ENCODE results near the gene RBM10.

Gene RBM10

DNA sequence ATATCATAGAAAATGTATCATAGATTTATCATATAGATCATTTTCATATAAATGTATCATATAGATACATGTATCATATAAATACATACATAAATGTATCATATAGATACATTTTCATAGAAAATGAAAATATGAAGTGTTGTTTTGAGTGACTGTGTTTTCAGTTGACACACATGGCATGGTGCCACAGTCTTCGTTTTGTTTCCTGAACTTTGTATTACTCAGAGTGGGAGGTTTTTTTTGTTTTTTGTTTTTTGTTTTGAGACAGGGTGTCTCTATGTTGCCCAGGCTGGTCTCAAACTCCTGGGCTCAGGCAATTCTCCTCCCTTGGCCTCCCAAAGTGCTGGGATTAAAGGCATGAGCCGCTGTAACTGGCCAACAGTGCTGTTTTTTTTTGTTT, 3.9 kb downstream of the RBM10 start:
- FAIRE-seq = no peak
- TF ChIP-seq POLR2AphosphoS5 (IDR thresholded peaks at IDR 0.05; ENCODE audit: low read depth, low read length) (no peak), TAF1 (IDR thresholded peaks at IDR 0.05; ENCODE audit: low read depth, low read length) (no peak), POLR2A (IDR thresholded peaks at IDR 0.05; ENCODE audit: low read depth, low read length) (no peak), SPI1 (IDR thresholded peaks at IDR 0.05; ENCODE audit: low read depth, low read length) (no peak), PAX5 (IDR thresholded peaks at IDR 0.05; ENCODE audit: insufficient read depth, low read length, severe bottlenecking) (no peak), POU2F2 (IDR thresholded peaks at IDR 0.05; ENCODE audit: low read depth, low read length) (no peak)
- DNase-seq (ENCODE audit: insufficient read length, low spot score) = no peak

DNA sequence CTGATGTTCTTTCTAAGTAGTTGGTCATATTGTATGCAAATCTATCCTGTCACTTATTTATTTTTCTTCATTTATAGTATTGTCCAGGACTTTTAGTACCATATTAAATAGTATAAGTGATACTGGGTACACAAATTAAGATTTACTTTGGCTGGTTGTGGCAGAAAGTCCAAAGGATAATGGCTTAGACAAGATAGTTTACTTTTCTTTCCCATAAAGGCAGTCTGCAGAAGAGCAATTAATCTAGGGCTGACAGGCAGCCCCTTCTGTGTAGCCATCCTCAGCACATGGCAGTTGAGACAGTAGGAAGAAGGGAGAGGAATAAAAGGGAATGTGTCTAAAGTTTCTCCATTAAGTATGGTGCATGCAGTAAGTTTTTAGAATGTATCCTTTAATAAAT, 6.4 kb downstream of the RBM10 start:
- FAIRE-seq (no peak), DNase-seq (ENCODE audit: insufficient read length, low spot score) (no peak)
- TF ChIP-seq SPI1 (IDR thresholded peaks at IDR 0.05; ENCODE audit: low read depth, low read length) (no peak), TAF1 (IDR thresholded peaks at IDR 0.05; ENCODE audit: low read depth, low read length) (no peak), POU2F2 (IDR thresholded peaks at IDR 0.05; ENCODE audit: low read depth, low read length) (no peak), PAX5 (IDR thresholded peaks at IDR 0.05; ENCODE audit: insufficient read depth, low read length, severe bottlenecking) (no peak), POLR2A (IDR thresholded peaks at IDR 0.05; ENCODE audit: low read depth, low read length) (no peak), POLR2AphosphoS5 (IDR thresholded peaks at IDR 0.05; ENCODE audit: low read depth, low read length) (no peak)

DNA sequence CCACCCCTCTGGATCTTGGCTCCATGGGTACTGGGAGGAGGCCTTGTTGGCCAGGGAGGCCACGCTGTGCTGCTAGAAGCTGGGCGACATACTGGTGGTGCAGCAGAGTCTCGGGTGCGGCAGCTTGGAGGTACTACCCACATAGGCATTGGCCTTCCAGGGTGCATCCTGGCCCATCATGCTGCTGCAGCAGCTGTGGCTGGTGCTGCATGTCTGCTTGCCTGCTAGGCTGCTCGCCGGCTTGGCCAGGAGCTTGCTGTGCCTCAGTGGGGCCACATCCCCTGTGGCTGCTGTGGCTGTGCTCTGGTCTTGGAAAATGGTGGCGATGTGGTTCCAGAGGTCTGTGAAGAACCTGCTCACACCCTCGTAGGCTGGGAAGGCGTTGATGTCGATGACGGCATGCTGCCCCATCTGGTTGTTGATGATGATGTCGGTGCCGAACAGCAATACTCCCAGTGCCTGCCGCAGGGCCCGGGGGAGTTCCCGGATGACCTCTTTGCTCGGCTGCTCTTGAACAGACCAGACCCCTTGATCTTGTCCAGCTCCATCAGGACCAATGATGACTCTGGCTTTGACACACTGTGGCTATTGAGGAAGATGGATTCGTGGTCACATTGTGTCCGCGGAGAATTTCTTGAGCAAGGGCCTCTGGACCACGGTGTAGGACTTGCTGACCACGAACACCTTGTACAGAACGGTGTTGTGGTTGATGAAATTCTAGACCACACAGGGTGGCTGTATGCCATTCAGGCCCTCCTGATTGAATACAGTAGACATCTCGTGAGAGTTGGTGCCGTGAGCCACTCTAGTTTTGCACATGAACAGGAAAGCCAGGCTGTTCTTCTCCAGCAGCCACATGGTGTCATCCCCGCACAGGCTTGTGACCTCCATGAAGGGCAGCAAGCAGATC, 11.8 kb downstream of the RBM10 start:
- DNase-seq (ENCODE audit: insufficient read length, low spot score) = no peak
- TF ChIP-seq TAF1 (IDR thresholded peaks at IDR 0.05; ENCODE audit: low read depth, low read length) (no peak), PAX5 (IDR thresholded peaks at IDR 0.05; ENCODE audit: insufficient read depth, low read length, severe bottlenecking) (no peak), POLR2AphosphoS5 (IDR thresholded peaks at IDR 0.05; ENCODE audit: low read depth, low read length) (no peak)
- FAIRE-seq = no peak

- no peak for TF ChIP-seq POLR2AphosphoS5 (IDR thresholded peaks at IDR 0.05; ENCODE audit: low read depth, low read length)
- TF ChIP-seq POU2F2 (IDR thresholded peaks at IDR 0.05; ENCODE audit: low read depth, low read length) = no peak
- TF ChIP-seq TAF1 (IDR thresholded peaks at IDR 0.05; ENCODE audit: low read depth, low read length) = no peak
- no peak for TF ChIP-seq PAX5 (IDR thresholded peaks at IDR 0.05; ENCODE audit: insufficient read depth, low read length, severe bottlenecking)
- no peak; the same call in 1 of the 2 replicates for TF ChIP-seq POLR2A (IDR thresholded peaks at IDR 0.05; ENCODE audit: low read depth, low read length)
- TF ChIP-seq SPI1 (IDR thresholded peaks at IDR 0.05; ENCODE audit: low read depth, low read length) = no peak
- FAIRE-seq = no peak
- no peak for DNase-seq (ENCODE audit: insufficient read length, low spot score)
These were observed 13.1 kb downstream of the RBM10 start for GRCh38 chrX:47158131-47158530.

DNA sequence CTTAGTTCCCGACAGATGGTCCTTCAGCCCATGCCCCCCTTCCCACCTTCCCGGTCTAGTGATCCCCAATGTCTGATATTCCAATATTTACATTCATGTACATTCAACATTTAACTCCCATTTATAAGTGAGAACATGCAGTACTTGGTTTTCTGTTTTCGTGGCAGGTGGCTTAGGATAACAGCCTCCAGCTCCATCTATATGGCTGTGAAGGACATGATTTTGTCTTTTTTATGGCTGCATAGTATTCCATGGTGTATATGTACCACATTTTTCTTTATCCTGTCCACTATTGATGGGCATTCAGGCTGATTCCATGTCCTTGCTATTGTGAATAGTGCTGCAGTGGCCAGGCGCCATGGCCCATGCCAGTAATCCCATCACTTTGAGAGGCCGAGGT, 13.8 kb downstream of the RBM10 start:
- FAIRE-seq (no peak), DNase-seq (ENCODE audit: insufficient read length, low spot score) (no peak)
- TF ChIP-seq POLR2A (IDR thresholded peaks at IDR 0.05; ENCODE audit: low read depth, low read length) (no peak), POU2F2 (IDR thresholded peaks at IDR 0.05; ENCODE audit: low read depth, low read length) (no peak), SPI1 (IDR thresholded peaks at IDR 0.05; ENCODE audit: low read depth, low read length) (no peak), PAX5 (IDR thresholded peaks at IDR 0.05; ENCODE audit: insufficient read depth, low read length, severe bottlenecking) (no peak), POLR2AphosphoS5 (IDR thresholded peaks at IDR 0.05; ENCODE audit: low read depth, low read length) (no peak), TAF1 (IDR thresholded peaks at IDR 0.05; ENCODE audit: low read depth, low read length) (no peak)

DNA sequence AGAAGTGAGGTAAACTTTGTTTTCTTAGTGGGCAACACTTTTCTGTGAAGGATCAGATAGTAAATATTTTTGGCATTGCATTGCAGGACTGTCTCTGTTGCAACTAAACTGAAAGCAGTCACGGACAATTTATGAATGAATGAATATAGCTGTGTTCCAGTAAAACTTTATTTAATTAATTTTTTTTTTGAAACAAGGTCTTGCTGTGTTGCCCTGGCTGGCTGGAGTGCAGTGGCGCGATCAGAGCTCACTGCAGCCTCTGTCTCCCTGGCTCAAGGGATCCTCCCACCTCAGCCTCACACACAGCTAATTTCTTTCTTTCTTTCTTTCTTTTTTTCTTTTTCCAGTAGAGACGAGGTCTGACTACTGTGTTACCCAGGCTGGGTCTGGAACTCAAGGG, 15.8 kb downstream of the RBM10 start:
- TF ChIP-seq TAF1 (IDR thresholded peaks at IDR 0.05; ENCODE audit: low read depth, low read length) (no peak), POLR2A (IDR thresholded peaks at IDR 0.05; ENCODE audit: low read depth, low read length) (no peak), SPI1 (IDR thresholded peaks at IDR 0.05; ENCODE audit: low read depth, low read length) (no peak), POLR2AphosphoS5 (IDR thresholded peaks at IDR 0.05; ENCODE audit: low read depth, low read length) (no peak), PAX5 (IDR thresholded peaks at IDR 0.05; ENCODE audit: insufficient read depth, low read length, severe bottlenecking) (no peak), POU2F2 (IDR thresholded peaks at IDR 0.05; ENCODE audit: low read depth, low read length) (no peak)
- FAIRE-seq (no peak), DNase-seq (ENCODE audit: insufficient read length, low spot score) (no peak)

DNA sequence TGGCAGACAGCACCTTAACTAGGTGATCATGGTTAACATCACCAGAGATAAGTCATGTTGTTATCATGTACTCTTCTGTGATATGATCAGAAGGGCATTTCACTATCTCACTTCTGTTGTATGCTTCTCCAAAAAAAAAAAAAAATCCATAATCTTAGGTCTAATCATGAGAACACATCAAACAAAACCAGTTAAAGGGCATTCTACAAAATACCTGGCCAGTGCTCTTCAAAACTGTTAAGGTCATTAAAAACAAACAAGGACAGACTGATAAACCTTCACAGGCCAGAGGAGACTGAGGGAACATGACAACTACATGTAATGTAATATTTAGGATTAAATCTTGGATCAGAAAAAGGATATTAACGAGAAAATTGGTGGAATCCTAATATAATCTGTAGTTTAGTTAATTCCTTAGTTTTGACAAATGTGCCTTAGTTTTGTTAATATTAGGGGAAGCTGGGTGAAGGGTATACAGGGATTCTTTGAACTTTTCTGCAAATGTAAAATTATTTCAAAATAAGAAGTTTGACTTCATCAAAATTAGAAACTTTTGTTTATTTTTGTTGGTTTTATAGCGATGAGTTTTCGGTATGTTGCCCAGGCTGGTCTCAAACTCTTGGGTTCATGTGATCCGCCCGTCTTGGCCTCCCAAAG, 18.0 kb downstream of the RBM10 start:
- no peak for TF ChIP-seq POLR2AphosphoS5 (IDR thresholded peaks at IDR 0.05; ENCODE audit: low read depth, low read length)
- no peak for TF ChIP-seq POU2F2 (IDR thresholded peaks at IDR 0.05; ENCODE audit: low read depth, low read length)
- no peak for TF ChIP-seq POLR2A (IDR thresholded peaks at IDR 0.05; ENCODE audit: low read depth, low read length)
- TF ChIP-seq TAF1 (IDR thresholded peaks at IDR 0.05; ENCODE audit: low read depth, low read length) = no peak
- no peak for TF ChIP-seq SPI1 (IDR thresholded peaks at IDR 0.05; ENCODE audit: low read depth, low read length)
- TF ChIP-seq PAX5 (IDR thresholded peaks at IDR 0.05; ENCODE audit: insufficient read depth, low read length, severe bottlenecking) = no peak
- DNase-seq (ENCODE audit: insufficient read length, low spot score) (no peak), FAIRE-seq (no peak)

GRCh38 chrX:47164420-47164819, 19.4 kb downstream of the RBM10 start:
- FAIRE-seq (no peak), DNase-seq (ENCODE audit: insufficient read length, low spot score) (no peak)
- TF ChIP-seq POLR2A (IDR thresholded peaks at IDR 0.05; ENCODE audit: low read depth, low read length) = no peak
- TF ChIP-seq PAX5 (IDR thresholded peaks at IDR 0.05; ENCODE audit: insufficient read depth, low read length, severe bottlenecking) = no peak
- TF ChIP-seq POLR2AphosphoS5 (IDR thresholded peaks at IDR 0.05; ENCODE audit: low read depth, low read length) = no peak

GRCh38 chrX:47166126-47166525, 21.1 kb downstream of the RBM10 start:
- no peak for FAIRE-seq
- no peak for DNase-seq (ENCODE audit: insufficient read length, low spot score)
- TF ChIP-seq TAF1 (IDR thresholded peaks at IDR 0.05; ENCODE audit: low read depth, low read length) = no peak
